Hepatocyte (in vitro differentiated cells): ENCODE data around the gene PECR. TPM values are rescaled to one million over a fixed set of nuclear protein-coding genes. Genes with fewer than 3 reads are reported as not detected.
A peak's percentile ranks its signal among the peaks of the same experiment; 100 is the strongest.

Experiments used
- DNase-seq: peaks from one replicate; pipeline ENCODE4 v3.0.0-alpha.2; 2016; ENCODE audit warnings: low spot score
- H2AFZ ChIP-seq: fragments of 200-600 bp; sonication (generic); 2 replicates; pipeline ENCODE4 v1.6.0; 2016; ENCODE audit warnings: antibody characterized with exemption, mild to moderate bottlenecking
- H3K27ac ChIP-seq: fragments of 200-600 bp; sonication (generic); 2 replicates; pipeline ENCODE4 v1.5.1; 2016; ENCODE audit warnings: mild to moderate bottlenecking
- H3K27me3 ChIP-seq: fragments of 200-600 bp; sonication (generic); 2 replicates; pipeline ENCODE4 v1.6.1; 2016
- H3K36me3 ChIP-seq: fragments of 200-600 bp; sonication (generic); replicated peaks from 2 replicates; pipeline ENCODE4 v1.5.1; 2016; ENCODE audit warnings: low read depth; ENCODE audit not compliant: insufficient read depth
- H3K4me1 ChIP-seq: fragments of 200-600 bp; sonication (generic); 2 replicates; pipeline ENCODE4 v1.5.1; 2016; ENCODE audit warnings: mild to moderate bottlenecking, moderate library complexity; ENCODE audit not compliant: insufficient read depth
- H3K4me2 ChIP-seq: fragments of 200-600 bp; sonication (generic); 2 replicates; pipeline ENCODE4 v1.6.0; 2016
- H3K4me3 ChIP-seq: fragments of 200-600 bp; sonication (generic); 2 replicates; pipeline ENCODE4 v1.5.1; 2016; ENCODE audit warnings: mild to moderate bottlenecking
- H3K79me2 ChIP-seq: fragments of 200-600 bp; sonication (generic); 2 replicates; pipeline ENCODE4 v1.6.0; 2017; ENCODE audit warnings: mild to moderate bottlenecking
- H3K9me2 ChIP-seq: fragments of 200-600 bp; sonication (generic); replicated peaks from 2 replicates; pipeline ENCODE4 v1.6.0; 2017; ENCODE audit warnings: mild to moderate bottlenecking; ENCODE audit not compliant: insufficient read depth
- H3K9me3 ChIP-seq: fragments of 200-600 bp; sonication (generic); 2 replicates; pipeline ENCODE4 v1.5.1; 2016; ENCODE audit warnings: low read depth, mild to moderate bottlenecking
- H4K20me1 ChIP-seq: fragments of 200-600 bp; sonication (generic); 2 replicates; pipeline ENCODE4 v1.6.0; 2016; ENCODE audit warnings: mild to moderate bottlenecking; ENCODE audit not compliant: insufficient read depth, poor library complexity, severe bottlenecking
- CTCF ChIP-seq: fragments of 200-600 bp; sonication (generic); IDR thresholded peaks from 2 replicates; pipeline ENCODE4 v1.5.1; 2016; ENCODE audit warnings: antibody characterized with exemption, mild to moderate bottlenecking; ENCODE audit not compliant: poor library complexity
- EZH2 ChIP-seq: fragments of 200-600 bp; sonication (generic); IDR thresholded peaks from 2 replicates; pipeline ENCODE4 v1.6.1; 2016; ENCODE audit warnings: antibody characterized with exemption, mild to moderate bottlenecking, borderline replicate concordance
- EZH2phosphoT487 ChIP-seq: fragments of 200-600 bp; sonication (generic); IDR thresholded peaks from one replicate; pipeline ENCODE4 v1.6.1; 2018; ENCODE audit warnings: antibody characterized with exemption, mild to moderate bottlenecking, low read depth, moderate library complexity; ENCODE audit not compliant: unreplicated experiment, severe bottlenecking
- WGBS: methylation state at CpG from one replicate; pipeline ENCODE4 v1.1.6; 2016; ENCODE audit warnings: low lambda C conversion rate; ENCODE audit errors: missing lambda C conversion rate; 5-methylcytosine and 5-hydroxymethylcytosine counted together
- polyA plus RNA-seq: library from polyadenylated mRNA; unstranded; fragments of >200 nt; fragmentation: Nextera tagmentation; extraction: Ambion mirVana; gene quantifications from 2 replicates; pipeline ENCODE4 v1.2.1, GENCODE V29; 2016
- total RNA-seq: library from RNA; depleted of rRNA; stranded (reverse); fragments of >200 nt; gene quantifications from 2 replicates; pipeline ENCODE4 v1.2.3, GENCODE V29; 2014

The PECR gene
- total and polyA plus RNA-seq, 2 experiments from 2014 or later: 17.4 to 32.4 TPM

- H3K27ac ChIP-seq: no peak overlapping the region
- H4K20me1 ChIP-seq: no peaks in the 10 kb centered on the region
- H3K27me3 ChIP-seq: no peaks in the 10 kb centered on the region
- H3K9me3 ChIP-seq: no peaks in the 10 kb centered on the region
- H3K36me3 ChIP-seq: no peaks in the 10 kb centered on the region
- TF ChIP-seq EZH2phosphoT487: no peak
- TF ChIP-seq CTCF: peak; percentile 79
- no peak for TF ChIP-seq EZH2
- H3K4me3 ChIP-seq: no peak overlapping the region
- 46% methylated on average over 1 of the region's 1 CpG for WGBS
- H2AFZ ChIP-seq: no peak overlapping the region
- no peaks in the 10 kb centered on the region for H3K4me1 ChIP-seq
- DNase-seq: peak; percentile 73
- H3K9me2 ChIP-seq: no peaks in the 10 kb centered on the region
- no peaks in the 10 kb centered on the region for H3K79me2 ChIP-seq
- no peak overlapping the region for H3K4me2 ChIP-seq
These were observed 47.5 kb downstream of the PECR start for GRCh38 chr2:216034065-216034464.

- Histone ChIP-seq H3K79me2 (no peaks in the 10 kb centered on the region), H2AFZ (no peak overlapping the region), H3K27ac (no peak overlapping the region), H3K9me3 (no peaks in the 10 kb centered on the region), H3K4me1 (no peaks in the 10 kb centered on the region), H4K20me1 (no peaks in the 10 kb centered on the region), H3K4me2 (no peak overlapping the region), H3K9me2 (no peaks in the 10 kb centered on the region), H3K4me3 (no peak overlapping the region), H3K36me3 (no peaks in the 10 kb centered on the region), H3K27me3 (no peaks in the 10 kb centered on the region)
- no peak for DNase-seq
- 97% methylated on average over 3 of the region's 3 CpGs for WGBS
- TF ChIP-seq CTCF (no peak), EZH2 (no peak), EZH2phosphoT487 (no peak)
These were observed 48.2 kb downstream of the PECR start for GRCh38 chr2:216033403-216033802.

- no peak overlapping the region for H3K4me2 ChIP-seq
- H3K4me1 ChIP-seq: no peaks in the 10 kb centered on the region
- H2AFZ ChIP-seq: no peak overlapping the region
- H3K27ac ChIP-seq: no peak overlapping the region
- no peaks in the 10 kb centered on the region for H3K9me3 ChIP-seq
- no peak for DNase-seq
- 100% methylated on average over 1 of the region's 1 CpG for WGBS
- no peaks in the 10 kb centered on the region for H3K27me3 ChIP-seq
- no peaks in the 10 kb centered on the region for H3K79me2 ChIP-seq
- TF ChIP-seq CTCF: no peak
- no peak for TF ChIP-seq EZH2phosphoT487
- no peak for TF ChIP-seq EZH2
- no peaks in the 10 kb centered on the region for H3K36me3 ChIP-seq
- H3K4me3 ChIP-seq: no peak overlapping the region
- no peaks in the 10 kb centered on the region for H3K9me2 ChIP-seq
- H4K20me1 ChIP-seq: no peaks in the 10 kb centered on the region
These were observed 49.5 kb downstream of the PECR start for GRCh38 chr2:216031960-216032689.
